ENCODE data around the gene MEIS3. TPM values are rescaled to one million over a fixed set of nuclear protein-coding genes. Genes with fewer than 3 reads are reported as not detected.

MEIS3 gene
- total RNA-seq, 3 donors from 2014 or later (not counting 1 experiment from before 2014, with no cell fraction given): not detected

DNA sequence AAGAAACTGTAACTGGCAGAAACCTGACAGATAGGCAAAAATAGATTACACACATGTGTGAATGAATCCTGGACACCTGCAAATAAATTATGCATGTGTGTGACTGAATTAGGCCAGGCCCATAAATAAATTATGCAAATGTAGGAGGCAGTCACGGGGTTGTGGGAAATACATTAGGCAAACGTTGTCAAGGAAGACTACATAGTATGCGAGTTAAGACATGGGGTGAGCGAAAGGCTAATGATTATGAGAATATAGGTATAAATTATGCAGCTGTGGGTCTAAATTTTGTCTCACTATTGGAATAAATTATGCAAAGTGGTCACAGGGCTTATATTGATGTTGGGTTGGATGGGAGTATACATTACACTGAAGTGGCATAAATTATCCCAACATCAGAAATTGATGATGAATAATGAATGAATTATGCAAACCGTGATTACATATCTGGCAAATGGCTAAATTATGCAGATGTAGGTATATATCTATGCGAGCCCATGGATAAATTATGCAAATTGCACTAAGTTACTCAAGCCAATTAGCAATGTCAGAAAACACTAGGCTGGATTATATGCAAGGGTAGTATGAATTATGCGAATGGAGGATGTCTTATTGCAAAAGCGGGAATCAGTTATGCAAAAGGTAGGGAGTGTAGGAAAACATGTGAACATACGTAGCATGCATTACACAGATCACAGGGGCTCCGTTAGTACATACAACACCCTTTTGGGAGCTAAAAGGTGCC lies 45.5 kb upstream of the MEIS3 start:
- H3K9me3 Mint-ChIP-seq: no peaks in the 10 kb centered on the region
- Histone ChIP-seq H3K36me3 (ENCODE audit: control insufficient read depth, insufficient read depth, low read length) (no peaks in the 10 kb centered on the region), H3K9me3 (ENCODE audit: control insufficient read depth, insufficient read depth, low read length) (no peaks in the 10 kb centered on the region), H3K27me3 (ENCODE audit: control insufficient read depth, insufficient read depth, low read length) (peaks cover 10% of the 10 kb centered on the region), H3K4me3 (ENCODE audit: low read length) (no peak overlapping the region), H3K27ac (ENCODE audit: low read length) (no peak overlapping the region), H3K4me1 (ENCODE audit: control insufficient read depth, insufficient read depth, low read length) (no peaks in the 10 kb centered on the region)
- no peak overlapping the region for H3K4me3 Mint-ChIP-seq
- no peaks in the 10 kb centered on the region for H3K36me3 Mint-ChIP-seq
- H3K4me1 Mint-ChIP-seq: no peaks in the 10 kb centered on the region
- H3K27ac Mint-ChIP-seq: no peak overlapping the region
- ATAC-seq (no peak), DNase-seq (no peak)
- intact Hi-C loops (cut with micrococcal nuclease): no loop called here
- TF ChIP-seq CTCF (IDR thresholded peaks at IDR 0.05): no peak
- WGBS (ENCODE audit: insufficient coverage): 81% methylated on average over 10 of the region's 10 CpGs
- H3K27me3 Mint-ChIP-seq (ENCODE audit: low read depth in 2 of 2): peaks cover 28 to 34% of the 10 kb centered on the region in 2 donors

DNA sequence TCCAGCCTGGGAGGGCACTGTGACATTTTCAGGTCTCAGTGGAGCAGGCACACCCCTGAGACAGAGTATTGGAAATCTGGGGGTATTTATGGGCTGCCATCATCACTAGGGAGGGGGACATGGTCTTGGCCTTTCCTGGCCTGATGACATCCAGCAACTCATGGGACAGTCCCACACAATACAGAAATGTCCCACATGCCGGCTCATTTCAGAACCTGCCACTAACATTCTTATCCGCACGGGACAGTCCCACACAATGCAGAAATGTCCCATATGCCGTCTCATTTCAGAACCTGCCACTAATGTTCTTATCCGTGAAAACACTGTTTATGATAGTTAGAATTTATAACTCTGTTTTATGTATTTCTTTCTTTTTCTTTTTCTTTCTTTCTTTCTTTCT lies 42.5 kb upstream of the MEIS3 start:
- 92% methylated on average over 3 of the region's 5 CpGs for WGBS (ENCODE audit: insufficient coverage)
- no peaks in the 10 kb centered on the region for H3K9me3 ChIP-seq (ENCODE audit: control insufficient read depth, insufficient read depth, low read length)
- DNase-seq (no peak), ATAC-seq (peak in 1 of 3 donors; percentile 30)
- no peak for TF ChIP-seq CTCF (IDR thresholded peaks at IDR 0.05)
- no peak overlapping the region for H3K4me3 ChIP-seq (ENCODE audit: low read length)
- no peaks in the 10 kb centered on the region for H3K4me1 ChIP-seq (ENCODE audit: control insufficient read depth, insufficient read depth, low read length)
- peaks cover 6% of the 10 kb centered on the region for H3K27me3 ChIP-seq (ENCODE audit: control insufficient read depth, insufficient read depth, low read length)
- intact Hi-C loops (cut with micrococcal nuclease): no loop called here
- no peaks in the 10 kb centered on the region for H3K36me3 Mint-ChIP-seq
- H3K27ac Mint-ChIP-seq: no peak overlapping the region
- H3K27ac ChIP-seq (ENCODE audit: low read length): no peak overlapping the region
- H3K4me1 Mint-ChIP-seq: no peaks in the 10 kb centered on the region
- H3K4me3 Mint-ChIP-seq: no peak overlapping the region
- H3K27me3 Mint-ChIP-seq (ENCODE audit: low read depth in 2 of 2): peaks cover 10 to 18% of the 10 kb centered on the region in 2 donors
- no peaks in the 10 kb centered on the region for H3K9me3 Mint-ChIP-seq
- no peaks in the 10 kb centered on the region for H3K36me3 ChIP-seq (ENCODE audit: control insufficient read depth, insufficient read depth, low read length)

DNA sequence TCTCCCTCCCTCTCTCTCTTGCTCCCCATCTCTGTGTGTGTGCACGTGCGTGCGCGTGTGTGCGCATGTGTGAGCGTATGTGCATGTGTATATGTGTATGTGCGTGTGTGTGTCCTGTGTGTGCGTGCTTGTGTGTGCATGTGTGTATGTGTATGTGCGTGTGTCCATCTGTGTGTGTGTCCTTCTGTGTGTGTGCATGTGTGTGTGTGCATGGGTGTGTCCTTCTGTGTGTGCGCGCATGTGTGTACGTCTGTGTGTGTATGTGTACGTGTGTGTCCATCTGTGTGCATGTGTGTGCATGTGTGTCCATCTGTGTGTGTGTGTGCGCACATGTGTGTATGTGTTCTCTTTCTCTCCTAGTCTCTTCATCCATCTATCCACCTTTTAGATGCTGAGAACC lies 40.1 kb upstream of the MEIS3 start:
- no peak overlapping the region for H3K27ac Mint-ChIP-seq
- H3K27me3 Mint-ChIP-seq (ENCODE audit: low read depth in 2 of 2): peaks cover 21 to 25% of the 10 kb centered on the region in 2 donors
- H3K9me3 ChIP-seq (ENCODE audit: control insufficient read depth, insufficient read depth, low read length): peaks cover 6% of the 10 kb centered on the region
- H3K36me3 ChIP-seq (ENCODE audit: control insufficient read depth, insufficient read depth, low read length): no peaks in the 10 kb centered on the region
- DNase-seq (no peak), ATAC-seq (peak in 1 of 3 donors; percentile 28)
- H3K4me1 ChIP-seq (ENCODE audit: control insufficient read depth, insufficient read depth, low read length): no peaks in the 10 kb centered on the region
- no peak for TF ChIP-seq CTCF (IDR thresholded peaks at IDR 0.05)
- peaks cover 0 to 2% of the 10 kb centered on the region in 2 donors for H3K9me3 Mint-ChIP-seq
- intact Hi-C loops (cut with micrococcal nuclease): no loop called here
- H3K4me1 Mint-ChIP-seq: no peaks in the 10 kb centered on the region
- no peak overlapping the region for H3K4me3 Mint-ChIP-seq
- no peak overlapping the region for H3K4me3 ChIP-seq (ENCODE audit: low read length)
- H3K27ac ChIP-seq (ENCODE audit: low read length): no peak overlapping the region
- H3K27me3 ChIP-seq (ENCODE audit: control insufficient read depth, insufficient read depth, low read length): peaks cover 20% of the 10 kb centered on the region
- H3K36me3 Mint-ChIP-seq: no peaks in the 10 kb centered on the region
- 90% methylated on average over 8 of the region's 14 CpGs for WGBS (ENCODE audit: insufficient coverage)

DNA sequence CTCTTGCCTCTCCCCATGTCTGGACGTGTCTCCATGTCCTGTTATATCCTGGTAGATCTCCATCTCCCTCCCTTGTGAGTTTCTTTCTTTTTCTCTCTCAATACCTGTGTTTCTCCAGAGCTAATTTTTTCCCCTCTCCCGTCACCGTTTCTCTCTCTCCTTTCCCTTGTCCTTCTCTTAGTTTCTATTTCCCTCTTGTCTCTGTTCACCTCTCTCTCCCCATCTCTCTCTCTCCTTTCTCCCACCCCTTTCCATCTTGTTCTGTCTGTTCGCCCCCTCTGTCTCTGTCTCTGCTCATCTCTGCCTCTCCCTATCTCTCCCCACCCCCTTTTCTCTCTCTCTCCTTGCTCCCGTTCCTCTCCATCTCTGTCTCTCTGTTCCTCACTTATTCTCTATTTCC lies 39.3 kb upstream of the MEIS3 start:
- no peaks in the 10 kb centered on the region for H3K36me3 ChIP-seq (ENCODE audit: control insufficient read depth, insufficient read depth, low read length)
- no peak overlapping the region for H3K27ac Mint-ChIP-seq
- ATAC-seq (no peak), DNase-seq (no peak)
- H3K27me3 Mint-ChIP-seq (ENCODE audit: low read depth in 2 of 2): peaks cover 21 to 22% of the 10 kb centered on the region in 2 donors
- H3K27me3 ChIP-seq (ENCODE audit: control insufficient read depth, insufficient read depth, low read length): peaks cover 22% of the 10 kb centered on the region
- no peaks in the 10 kb centered on the region for H3K4me1 Mint-ChIP-seq
- H3K4me3 ChIP-seq (ENCODE audit: low read length): no peak overlapping the region
- peaks cover 0 to 2% of the 10 kb centered on the region in 2 donors for H3K9me3 Mint-ChIP-seq
- no peak overlapping the region for H3K27ac ChIP-seq (ENCODE audit: low read length)
- intact Hi-C loops (cut with micrococcal nuclease): no loop called here
- H3K9me3 ChIP-seq (ENCODE audit: control insufficient read depth, insufficient read depth, low read length): peaks cover 6% of the 10 kb centered on the region
- TF ChIP-seq CTCF (IDR thresholded peaks at IDR 0.05): no peak
- WGBS (ENCODE audit: insufficient coverage): 42% methylated on average over 5 of the region's 5 CpGs
- no peaks in the 10 kb centered on the region for H3K36me3 Mint-ChIP-seq
- no peak overlapping the region for H3K4me3 Mint-ChIP-seq
- H3K4me1 ChIP-seq (ENCODE audit: control insufficient read depth, insufficient read depth, low read length): no peaks in the 10 kb centered on the region
